ENCODE data around the gene RPS6KB2. TPM values are rescaled to one million over a fixed set of nuclear protein-coding genes. Genes with fewer than 3 reads are reported as not detected.
"Not testable (repeated sequence)": the region's sequence is repeated elsewhere in the genome, so short reads cannot be mapped to it uniquely, and the experiment has no call there.

The RPS6KB2 gene
- total RNA-seq, 1 experiment from 2014 or later, result 49.8 TPM

DNA sequence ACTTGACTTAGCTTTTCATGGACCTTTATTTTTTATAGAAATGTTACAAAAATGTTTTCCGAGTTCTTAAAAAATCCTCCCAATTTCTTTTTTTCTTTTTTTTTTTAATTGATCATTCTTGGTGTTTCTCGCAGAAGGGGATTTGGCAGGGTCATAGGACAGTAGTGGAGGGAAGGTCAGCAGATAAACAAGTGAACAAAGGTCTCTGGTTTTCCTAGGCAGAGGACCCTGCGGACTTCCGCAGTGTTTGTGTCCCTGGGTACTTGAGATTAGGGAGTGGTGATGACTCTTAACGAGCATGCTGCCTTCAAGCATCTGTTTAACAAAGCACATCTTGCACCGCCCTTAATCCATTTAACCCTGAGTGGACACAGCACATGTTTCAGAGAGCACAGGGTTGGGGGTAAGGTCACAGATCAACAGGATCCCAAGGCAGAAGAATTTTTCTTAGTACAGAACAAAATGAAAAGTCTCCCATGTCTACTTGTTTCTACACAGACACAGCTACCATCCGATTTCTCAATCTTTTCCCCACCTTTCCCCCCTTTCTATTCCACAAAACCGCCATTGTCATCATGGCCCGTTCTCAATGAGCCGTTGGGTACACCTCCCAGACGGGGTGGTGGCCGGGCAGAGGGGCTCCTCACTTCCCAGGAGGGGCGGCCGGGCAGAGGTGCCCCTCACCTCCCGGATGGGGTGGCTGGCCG is 49.2 kb downstream of the RPS6KB2 start:
- CTCF ChIA-PET, result interaction anchor here (0.6 to 1.6 kb wide), 4 partner anchors 9 to 185 kb away, joined by 4 to 8 read pairs (median 5); no protein-coding TSS in a partner anchor

DNA sequence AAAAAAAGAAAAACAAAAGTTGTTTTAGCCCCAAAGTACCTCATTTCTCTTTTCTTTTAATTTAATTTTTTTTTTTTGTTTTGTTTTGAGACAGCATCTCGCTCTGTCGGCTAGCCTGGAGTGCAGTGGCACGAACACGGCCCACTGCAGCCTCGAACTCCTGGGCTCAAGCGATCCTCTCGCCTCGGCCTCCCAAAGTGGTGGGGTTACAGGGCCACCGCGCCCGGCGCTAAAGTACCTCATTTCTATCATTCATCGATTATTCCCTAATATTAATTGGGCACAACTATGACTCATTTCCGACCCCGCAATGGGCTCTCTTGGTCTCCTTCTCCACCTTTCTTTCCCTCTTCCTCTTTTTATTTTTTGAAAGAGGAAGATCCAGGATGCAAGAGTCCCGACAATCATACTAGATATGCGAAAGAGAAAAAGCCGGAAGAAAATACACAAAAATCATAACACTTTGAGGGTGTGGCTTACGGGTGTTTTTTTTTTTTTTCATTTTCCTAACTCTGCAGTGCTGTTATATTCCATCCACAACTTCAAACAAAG is 54.1 kb downstream of the RPS6KB2 start:
- POLR2A ChIA-PET, result interaction anchor here (0.6 to 2.1 kb wide), 18 partner anchors 8 to 1364 kb away, joined by 3 to 11 read pairs (median 4); partner anchors contain the start of genes PITPNM1, RAD9A, RPS6KB2 and TMEM134
- BruUV-seq (replicated peaks), result TSS peak; percentile 58

More for the DNA sequence above, 49.2 kb downstream of the RPS6KB2 start:
- H3K4me3 Mint-ChIP-seq (ENCODE audit: unreplicated experiment); H3K27ac Mint-ChIP-seq (ENCODE audit: low read depth, unreplicated experiment); H3K9me3 Mint-ChIP-seq (ENCODE audit: unreplicated experiment); DNase-seq (ENCODE audit: unreplicated experiment); intact Hi-C loops (cut with micrococcal nuclease); H3K4me1 Mint-ChIP-seq (ENCODE audit: insufficient read depth, unreplicated experiment); H3K36me3 Mint-ChIP-seq (ENCODE audit: insufficient read depth, unreplicated experiment); H3K27me3 Mint-ChIP-seq (ENCODE audit: insufficient read depth, unreplicated experiment); BruUV-seq (replicated peaks): not testable (repeated sequence)
- POLR2A ChIA-PET, result interaction anchor here (0.7 to 1.1 kb wide), 3 partner anchors 9 to 39 kb away, joined by 3 read pairs; no protein-coding TSS in a partner anchor

DNA sequence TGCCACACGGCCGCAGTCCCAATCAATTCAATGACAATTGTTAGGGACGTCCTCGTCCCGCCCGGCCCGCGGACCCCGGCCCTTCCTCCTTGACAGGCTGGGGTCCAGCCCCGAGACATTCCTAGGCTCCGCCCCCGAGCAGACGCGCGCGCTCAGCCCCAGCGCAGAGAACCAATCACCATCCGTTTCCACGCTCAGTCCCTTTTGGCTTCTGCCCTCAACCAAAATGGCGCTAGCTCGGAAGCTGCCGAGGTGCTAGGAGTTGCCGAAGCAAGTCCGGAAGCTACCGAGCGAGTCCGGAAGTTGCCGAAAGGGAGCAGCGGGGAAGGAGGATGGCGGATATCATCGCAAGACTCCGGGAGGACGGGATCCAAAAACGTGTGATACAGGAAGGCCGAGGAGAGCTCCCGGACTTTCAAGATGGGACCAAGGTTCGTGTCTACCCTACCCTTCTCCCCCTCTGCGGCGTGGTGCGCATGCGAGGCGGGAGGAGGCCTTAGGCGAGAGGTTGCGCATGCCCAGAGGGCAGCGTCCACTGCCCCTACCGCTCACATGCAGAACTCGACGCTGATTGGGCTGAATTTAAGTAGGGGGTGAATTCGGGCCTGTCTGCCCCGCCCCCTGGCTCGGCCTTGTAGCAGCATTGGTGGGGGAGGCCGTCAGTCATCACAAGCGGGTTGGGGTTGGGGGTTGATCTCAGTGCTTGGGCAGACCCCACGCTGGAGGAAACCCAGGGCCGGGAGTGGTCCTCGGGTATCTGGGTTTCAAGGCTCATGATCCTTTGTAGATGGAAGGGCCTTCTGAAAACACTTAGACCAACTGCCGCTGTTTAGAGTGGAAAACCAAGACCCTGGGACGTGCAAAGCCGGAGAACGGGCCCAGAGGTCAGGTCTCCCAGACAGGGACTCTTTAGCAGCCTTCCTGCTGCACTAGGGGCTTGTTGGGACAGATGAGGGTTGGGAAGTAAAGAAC is 54.8 kb downstream of the RPS6KB2 start, which contains the start of gene AIP:
TSS of gene AIP (plus strand) at position 200 of the 972 bp plus-strand sequence. CDS start at position 333, 133 bp downstream.
- H3K9me3 Mint-ChIP-seq (ENCODE audit: unreplicated experiment), result no peaks in the 10 kb centered on the region
- H3K27me3 Mint-ChIP-seq (ENCODE audit: insufficient read depth, unreplicated experiment), result no peaks in the 10 kb centered on the region
- intact Hi-C loops (cut with micrococcal nuclease), result loop anchor here (1.0 kb wide), 1 partner anchor 23 kb away; no protein-coding TSS in a partner anchor
- CTCF ChIA-PET, result interaction anchor here (0.6 to 0.9 kb wide), 4 partner anchors 13 to 222 kb away, joined by 3 to 5 read pairs (median 3); no protein-coding TSS in a partner anchor
- DNase-seq (ENCODE audit: unreplicated experiment), result peak; percentile 98
- peaks cover 31% of the 10 kb centered on the region for H3K36me3 Mint-ChIP-seq (ENCODE audit: insufficient read depth, unreplicated experiment)
- peak within 1 kb of the TSS; percentile 90 for H3K4me3 Mint-ChIP-seq (ENCODE audit: unreplicated experiment)
- peaks cover 36% of the 10 kb centered on the region for H3K4me1 Mint-ChIP-seq (ENCODE audit: insufficient read depth, unreplicated experiment)
- peak within 1 kb of the TSS; percentile 99 for H3K27ac Mint-ChIP-seq (ENCODE audit: low read depth, unreplicated experiment)
- TF ChIP-seq, protein P1, sequence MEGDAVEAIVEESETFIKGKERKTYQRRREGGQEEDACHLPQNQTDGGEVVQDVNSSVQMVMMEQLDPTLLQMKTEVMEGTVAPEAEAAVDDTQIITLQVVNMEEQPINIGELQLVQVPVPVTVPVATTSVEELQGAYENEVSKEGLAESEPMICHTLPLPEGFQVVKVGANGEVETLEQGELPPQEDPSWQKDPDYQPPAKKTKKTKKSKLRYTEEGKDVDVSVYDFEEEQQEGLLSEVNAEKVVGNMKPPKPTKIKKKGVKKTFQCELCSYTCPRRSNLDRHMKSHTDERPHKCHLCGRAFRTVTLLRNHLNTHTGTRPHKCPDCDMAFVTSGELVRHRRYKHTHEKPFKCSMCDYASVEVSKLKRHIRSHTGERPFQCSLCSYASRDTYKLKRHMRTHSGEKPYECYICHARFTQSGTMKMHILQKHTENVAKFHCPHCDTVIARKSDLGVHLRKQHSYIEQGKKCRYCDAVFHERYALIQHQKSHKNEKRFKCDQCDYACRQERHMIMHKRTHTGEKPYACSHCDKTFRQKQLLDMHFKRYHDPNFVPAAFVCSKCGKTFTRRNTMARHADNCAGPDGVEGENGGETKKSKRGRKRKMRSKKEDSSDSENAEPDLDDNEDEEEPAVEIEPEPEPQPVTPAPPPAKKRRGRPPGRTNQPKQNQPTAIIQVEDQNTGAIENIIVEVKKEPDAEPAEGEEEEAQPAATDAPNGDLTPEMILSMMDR (IDR thresholded peaks at IDR 0.05; ENCODE audit: unreplicated experiment), result peak; percentile 15
- BruUV-seq (replicated peaks), result TSS peak; percentile 72
- POLR2A ChIA-PET, result interaction anchor here (0.6 to 2.1 kb wide), 14 partner anchors 8 to 1365 kb away, joined by 3 to 11 read pairs (median 4); partner anchors contain the start of genes PITPNM1, RAD9A, RPS6KB2 and TMEM134

More for the DNA sequence above, 54.1 kb downstream of the RPS6KB2 start:
- Mint-ChIP-seq H3K4me1 (ENCODE audit: insufficient read depth, unreplicated experiment) (peaks cover 36% of the 10 kb centered on the region), H3K27ac (ENCODE audit: low read depth, unreplicated experiment) (peak overlapping the region; percentile 99), H3K9me3 (ENCODE audit: unreplicated experiment) (no peaks in the 10 kb centered on the region), H3K27me3 (ENCODE audit: insufficient read depth, unreplicated experiment) (no peaks in the 10 kb centered on the region), H3K36me3 (ENCODE audit: insufficient read depth, unreplicated experiment) (peaks cover 24% of the 10 kb centered on the region), H3K4me3 (ENCODE audit: unreplicated experiment) (peak overlapping the region; percentile 90)
- CTCF ChIA-PET, result interaction anchor here (0.6 kb wide), 1 partner anchor 14 kb away, joined by 3 read pairs; no protein-coding TSS in a partner anchor
- no peak for DNase-seq (ENCODE audit: unreplicated experiment)
- intact Hi-C loops (cut with micrococcal nuclease), result no loop called here
- TF ChIP-seq, protein P1 (IDR thresholded peaks at IDR 0.05; ENCODE audit: unreplicated experiment), result no peak

All from MCF 10A (cell line).